Measurements from ENCODE around the gene FSTL5.
"Not testable (repeated sequence)": the region's sequence is repeated elsewhere in the genome, so short reads cannot be mapped to it uniquely, and the experiment has no call there.

The FSTL5 gene

GRCh38 chr4:162163892-162164759 is at the start of gene FSTL5:
Gene FSTL5, minus strand, starts transcription at chr4:162164000. Its CDS starts 52,604 bp downstream, at chr4:162111396.
- DNase-seq, result no peak

GRCh38 chr4:162209706-162210105 is 45.9 kb upstream of the FSTL5 start:
- no peak for DNase-seq

- DNase-seq, result not testable (repeated sequence)
Measured at GRCh38 chr4:162203478-162203877, 39.7 kb upstream of the FSTL5 start.

GRCh38 chr4:162201673-162202072 is 37.9 kb upstream of the FSTL5 start:
- DNase-seq, result no peak

- no peak for DNase-seq
Measured at GRCh38 chr4:162170509-162170908, 6.7 kb upstream of the FSTL5 start.

- no peak for DNase-seq
Measured at GRCh38 chr4:162164906-162165510, 1.2 kb upstream of the FSTL5 start.

- DNase-seq, result no peak
Measured at GRCh38 chr4:162162672-162163071, 1.1 kb downstream of the FSTL5 start.

- DNase-seq, result no peak
Measured at GRCh38 chr4:162157241-162157640, 6.6 kb downstream of the FSTL5 start.

- DNase-seq, result no peak
Measured at GRCh38 chr4:162154862-162155540, 8.8 kb downstream of the FSTL5 start.

- DNase-seq, result no peak
Measured at GRCh38 chr4:162151850-162152249, 11.9 kb downstream of the FSTL5 start.

GRCh38 chr4:162151386-162151785 is 12.4 kb downstream of the FSTL5 start:
- no peak for DNase-seq

GRCh38 chr4:162149644-162150043 is 14.2 kb downstream of the FSTL5 start:
- no peak for DNase-seq

GRCh38 chr4:162140051-162140683 is 23.6 kb downstream of the FSTL5 start:
- no peak for DNase-seq

GRCh38 chr4:162139412-162139811 is 24.4 kb downstream of the FSTL5 start:
- DNase-seq, result no peak

GRCh38 chr4:162131256-162131655 is 32.5 kb downstream of the FSTL5 start:
- DNase-seq, result no peak

GRCh38 chr4:162126729-162127128 is 37.1 kb downstream of the FSTL5 start:
- DNase-seq, result no peak

GRCh38 chr4:162117051-162117450 is 46.7 kb downstream of the FSTL5 start:
- DNase-seq, result no peak

- no peak for DNase-seq
Measured at GRCh38 chr4:162116095-162116779, 47.6 kb downstream of the FSTL5 start.

- DNase-seq, result no peak
Measured at GRCh38 chr4:162115333-162115732, 48.5 kb downstream of the FSTL5 start.

- no peak for DNase-seq
Measured at GRCh38 chr4:162111078-162111477, 52.7 kb downstream of the FSTL5 start.

GRCh38 chr4:162104459-162105124 is 59.2 kb downstream of the FSTL5 start:
- no peak for DNase-seq

- DNase-seq, result not testable (repeated sequence)
Measured at GRCh38 chr4:162103908-162104307, 59.9 kb downstream of the FSTL5 start.

All from CD4-positive, alpha-beta T cell treated with Interleukin-4 for 1 hour (primary cell).